HUES48 (cell line): ENCODE data around the gene KRTAP9-1.
"Not testable (repeated sequence)": the region's sequence is repeated elsewhere in the genome, so short reads cannot be mapped to it uniquely, and the experiment has no call there.

ENCODE experiments used
- H3K27ac ChIP-seq: one replicate; pipeline ENCODE4 v1.7.0; 2013; ENCODE audit warnings: low read depth, low read length, inconsistent platforms
- H3K27me3 ChIP-seq: 2 replicates; pipeline ENCODE4 v1.6.1; 2013; ENCODE audit warnings: mild to moderate bottlenecking, low read length; ENCODE audit not compliant: control insufficient read depth, insufficient read depth
- H3K36me3 ChIP-seq: 2 replicates; pipeline ENCODE4 v1.6.1; 2013; ENCODE audit warnings: low read length; ENCODE audit not compliant: control insufficient read depth, insufficient read depth
- H3K4me1 ChIP-seq: 2 replicates; pipeline ENCODE4 v1.6.1; 2013; ENCODE audit warnings: mild to moderate bottlenecking, low read length; ENCODE audit not compliant: control insufficient read depth, insufficient read depth
- H3K4me3 ChIP-seq: 2 replicates; pipeline ENCODE4 v1.5.1; 2013; ENCODE audit warnings: mild to moderate bottlenecking, low read depth, low read length
- H3K9ac ChIP-seq: 2 replicates; pipeline ENCODE4 v1.6.1; 2013; ENCODE audit warnings: mild to moderate bottlenecking, low read depth, low read length, moderate library complexity
- H3K9me3 ChIP-seq: 2 replicates; pipeline ENCODE4 v1.6.1; 2013; ENCODE audit warnings: low read length; ENCODE audit not compliant: control insufficient read depth, insufficient read depth

The KRTAP9-1 gene

DNA sequence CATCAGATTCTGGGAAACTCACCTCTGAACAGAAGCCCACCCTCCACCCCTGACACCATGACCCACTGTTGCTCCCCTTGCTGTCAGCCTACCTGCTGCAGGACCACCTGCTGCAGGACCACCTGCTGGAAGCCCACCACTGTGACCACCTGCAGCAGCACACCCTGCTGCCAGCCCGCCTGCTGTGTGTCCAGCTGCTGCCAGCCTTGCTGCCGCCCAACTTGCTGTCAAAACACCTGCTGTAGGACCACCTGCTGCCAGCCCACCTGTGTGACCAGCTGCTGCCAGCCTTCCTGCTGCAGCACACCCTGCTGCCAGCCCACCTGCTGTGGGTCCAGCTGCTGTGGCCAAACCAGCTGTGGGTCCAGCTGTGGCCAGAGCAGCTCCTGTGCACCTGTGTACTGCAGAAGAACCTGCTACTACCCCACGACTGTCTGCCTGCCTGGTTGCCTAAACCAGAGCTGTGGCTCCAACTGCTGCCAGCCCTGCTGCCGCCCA lies 37.0 kb downstream of the KRTAP9-1 start, which contains the start of gene KRTAP9-2:
Gene KRTAP9-2, plus strand, starts transcription at position 51 of the 498 bp plus-strand sequence. Its CDS starts 7 bp downstream, at position 58.
- H3K9ac ChIP-seq, H3K36me3 ChIP-seq, H3K4me1 ChIP-seq, H3K9me3 ChIP-seq, H3K27me3 ChIP-seq, H3K27ac ChIP-seq, H3K4me3 ChIP-seq: not testable (repeated sequence)

DNA sequence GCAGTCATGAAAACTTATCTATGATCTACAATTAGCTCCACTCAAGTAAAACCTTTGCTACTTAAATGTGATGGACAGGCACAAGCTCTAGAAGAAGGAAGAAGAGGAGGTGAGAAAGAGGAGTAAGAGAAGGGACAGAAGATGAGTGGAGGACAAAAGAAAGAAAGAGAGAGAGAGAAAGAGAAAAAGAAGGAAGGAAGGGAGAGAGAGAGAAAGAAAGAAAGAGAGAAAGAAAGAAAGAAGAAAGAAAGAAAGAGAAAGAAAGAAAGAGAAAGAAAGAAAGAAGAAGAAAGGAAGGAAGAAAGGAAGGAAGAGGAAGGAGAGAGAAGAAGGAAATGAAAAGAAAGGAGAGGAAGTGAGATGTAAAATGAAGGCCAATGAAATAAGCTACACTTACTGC lies 40.4 kb downstream of the KRTAP9-1 start:
- no peaks in the 10 kb centered on the region for H3K4me1 ChIP-seq
- H3K9me3 ChIP-seq, result no peaks in the 10 kb centered on the region
- no peak overlapping the region for H3K4me3 ChIP-seq
- no peaks in the 10 kb centered on the region for H3K27me3 ChIP-seq
- H3K9ac ChIP-seq, result no peak overlapping the region
- no peaks in the 10 kb centered on the region for H3K36me3 ChIP-seq
- no peak overlapping the region for H3K27ac ChIP-seq

DNA sequence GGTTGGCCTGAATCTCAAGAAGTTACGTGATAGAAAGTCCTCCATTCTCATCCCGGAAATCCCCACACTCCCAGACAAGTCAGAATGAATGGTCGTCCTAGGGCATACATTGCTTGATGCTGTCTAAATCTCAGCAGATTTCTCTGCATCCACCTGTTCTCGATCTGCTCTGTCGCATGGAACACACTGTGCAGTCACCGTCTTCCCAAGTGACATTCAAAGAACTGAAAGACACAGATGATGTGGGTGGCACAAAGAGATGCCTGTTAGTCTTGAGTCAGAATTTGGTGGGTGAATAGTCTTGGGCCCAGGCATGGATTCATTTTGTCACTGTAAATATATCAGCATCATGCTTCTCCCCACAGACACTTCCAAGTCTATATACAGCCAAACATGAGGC lies 42.0 kb downstream of the KRTAP9-1 start:
- no peak overlapping the region for H3K9ac ChIP-seq
- no peak overlapping the region for H3K27ac ChIP-seq
- no peaks in the 10 kb centered on the region for H3K9me3 ChIP-seq
- H3K4me1 ChIP-seq, result no peaks in the 10 kb centered on the region
- no peaks in the 10 kb centered on the region for H3K27me3 ChIP-seq
- no peaks in the 10 kb centered on the region for H3K36me3 ChIP-seq
- no peak overlapping the region for H3K4me3 ChIP-seq

DNA sequence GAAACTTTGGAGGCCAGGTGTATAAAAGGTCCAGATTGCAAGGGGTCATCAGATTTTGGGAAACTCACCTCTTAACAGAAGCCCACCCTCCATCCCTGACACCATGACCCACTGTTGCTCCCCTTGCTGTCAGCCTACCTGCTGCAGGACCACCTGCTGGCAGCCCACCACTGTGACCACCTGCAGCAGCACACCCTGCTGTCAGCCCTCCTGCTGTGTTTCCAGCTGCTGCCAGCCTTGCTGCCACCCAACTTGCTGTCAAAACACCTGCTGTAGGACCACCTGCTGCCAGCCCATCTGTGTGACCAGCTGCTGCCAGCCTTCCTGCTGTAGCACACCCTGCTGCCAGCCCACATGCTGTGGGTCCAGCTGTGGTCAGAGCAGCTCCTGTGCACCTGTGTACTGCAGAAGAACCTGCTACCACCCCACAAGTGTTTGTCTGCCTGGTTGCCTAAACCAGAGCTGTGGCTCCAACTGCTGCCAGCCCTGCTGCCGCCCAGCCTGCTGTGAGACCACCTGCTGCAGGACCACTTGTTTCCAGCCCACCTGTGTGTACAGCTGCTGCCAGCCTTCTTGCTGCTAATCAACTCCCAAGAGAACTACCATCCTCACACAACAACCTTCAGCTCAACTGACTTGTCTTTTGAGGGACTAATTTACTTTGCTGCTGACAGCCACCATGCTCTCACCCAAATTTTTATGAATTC lies 42.9 kb downstream of the KRTAP9-1 start, which contains the start of gene KRTAP9-3:
Gene KRTAP9-3, plus strand, starts transcription at position 51 of the 707 bp plus-strand sequence. Its CDS starts 53 bp downstream, at position 104.
- H3K27me3 ChIP-seq, H3K27ac ChIP-seq, H3K36me3 ChIP-seq: not testable (repeated sequence)

GRCh38 chr17:41237116-41237515 lies 47.4 kb downstream of the KRTAP9-1 start:
- H3K4me3 ChIP-seq, H3K36me3 ChIP-seq, H3K27ac ChIP-seq, H3K4me1 ChIP-seq, H3K9ac ChIP-seq, H3K27me3 ChIP-seq: not testable (repeated sequence)
- peaks cover 12% of the 10 kb centered on the region for H3K9me3 ChIP-seq

More for the DNA sequence above, 42.9 kb downstream of the KRTAP9-1 start, which contains the start of gene KRTAP9-3:
- H3K9me3 ChIP-seq, H3K4me3 ChIP-seq, H3K4me1 ChIP-seq, H3K9ac ChIP-seq: not testable (repeated sequence)

GRCh38 chr17:41237949-41238437 lies 48.3 kb downstream of the KRTAP9-1 start, which contains the start of gene KRTAP9-8:
TSS of gene KRTAP9-8 (plus strand) at chr17:41237999. CDS start at chr17:41238052, 53 bp downstream.
- not testable (repeated sequence) for H3K27ac ChIP-seq

More at GRCh38 chr17:41237949-41238437, 48.3 kb downstream of the KRTAP9-1 start, which contains the start of gene KRTAP9-8:
- not testable (repeated sequence) for H3K27me3 ChIP-seq, H3K4me1 ChIP-seq, H3K9ac ChIP-seq, H3K4me3 ChIP-seq, H3K36me3 ChIP-seq
- H3K9me3 ChIP-seq, result peaks cover 12% of the 10 kb centered on the region
